WTC11 (cell line): ENCODE measurements around the gene KMT2A. TPM values are rescaled to one million over a fixed set of nuclear protein-coding genes. Genes with fewer than 3 reads are reported as not detected.

ENCODE experiments used
- ATAC-seq: fragments of 200-7000 bp; cut with Tn5 transposase; 2 replicates; pipeline ENCODE4 v1.10.0; 2021; ENCODE audit warnings: mild to moderate bottlenecking, moderate library complexity
- CTCF ChIA-PET: fragments of 300-600 bp; sonication (Branson Sonifier 250); formaldehyde crosslinking; loops from one replicate; lab custom pipeline; 2021; ENCODE audit warnings: antibody characterized with exemption; lab: Charles Lee
- POLR2A ChIA-PET: fragments of 350-600 bp; sonication (Branson Sonifier 250); formaldehyde crosslinking; loops from one replicate; lab custom pipeline; 2021; ENCODE audit warnings: antibody characterized with exemption; lab: Charles Lee
- DNase-seq: peaks from one replicate; pipeline ENCODE4 v3.0.0; 2021; ENCODE audit warnings: low spot score
- H3K27ac Mint-ChIP-seq: 2 replicates; pipeline ENCODE4 v1.8.0; 2021; ENCODE audit warnings: mixed read lengths
- H3K27me3 Mint-ChIP-seq: 2 replicates; pipeline ENCODE4 v1.8.0; 2021; ENCODE audit warnings: low read depth, mild to moderate bottlenecking, moderate library complexity, mixed read lengths
- H3K36me3 Mint-ChIP-seq: 2 replicates; pipeline ENCODE4 v1.8.0; 2021; ENCODE audit warnings: mixed read lengths
- H3K4me1 Mint-ChIP-seq: 2 replicates; pipeline ENCODE4 v1.8.0; 2022; ENCODE audit warnings: mixed read lengths
- H3K4me3 Mint-ChIP-seq: 2 replicates; pipeline ENCODE4 v1.8.0; 2021; ENCODE audit warnings: mild to moderate bottlenecking, moderate library complexity, mixed read lengths
- H3K9me3 Mint-ChIP-seq: 2 replicates; pipeline ENCODE4 v1.8.0; 2021; ENCODE audit warnings: mixed read lengths
- ARID4B ChIP-seq: sonication (generic); formaldehyde crosslinking; IDR thresholded peaks from 2 replicates; pipeline ENCODE4 v1.8.0; 2023; ENCODE audit warnings: missing genetic modification reagents, mild to moderate bottlenecking, borderline replicate concordance
- E2F4 ChIP-seq: sonication (generic); formaldehyde crosslinking; IDR thresholded peaks from 2 replicates; pipeline ENCODE4 v1.8.1; 2022; ENCODE audit warnings: low read depth, mild to moderate bottlenecking, moderate library complexity, missing genetic modification reagents, borderline replicate concordance
- E2F5 ChIP-seq: sonication (generic); formaldehyde crosslinking; IDR thresholded peaks from 2 replicates; pipeline ENCODE4 v1.8.1; 2022; ENCODE audit warnings: mild to moderate bottlenecking, moderate library complexity, missing genetic modification reagents
- EMX1 ChIP-seq: fragments of 250-450 bp; sonication (Bioruptor Pico); IDR thresholded peaks from 2 replicates; pipeline ENCODE4 v1.8.0; 2021; ENCODE audit warnings: mild to moderate bottlenecking
- GABPB1 ChIP-seq: sonication (generic); formaldehyde crosslinking; IDR thresholded peaks from 2 replicates; pipeline ENCODE4 v1.8.1; 2023; ENCODE audit warnings: mild to moderate bottlenecking, missing genetic modification reagents
- KAT7 ChIP-seq: sonication (generic); formaldehyde crosslinking; IDR thresholded peaks from 2 replicates; pipeline ENCODE4 v1.8.1; 2023; ENCODE audit warnings: missing genetic modification reagents, mild to moderate bottlenecking, borderline replicate concordance
- MXD4 ChIP-seq: fragments of 250-450 bp; sonication (Bioruptor Pico); IDR thresholded peaks from 2 replicates; pipeline ENCODE4 v1.8.0; 2021; ENCODE audit warnings: mild to moderate bottlenecking, moderate library complexity, borderline replicate concordance
- MYBL2 ChIP-seq: sonication (generic); formaldehyde crosslinking; IDR thresholded peaks from 2 replicates; pipeline ENCODE4 v1.8.1; 2023; ENCODE audit warnings: mild to moderate bottlenecking, moderate library complexity, missing genetic modification reagents
- PRRX2 ChIP-seq: fragments of 250-450 bp; sonication (Bioruptor Pico); IDR thresholded peaks from 2 replicates; pipeline ENCODE4 v1.8.0; 2021; ENCODE audit warnings: mild to moderate bottlenecking
- RELA ChIP-seq: sonication (generic); formaldehyde crosslinking; IDR thresholded peaks from 2 replicates; pipeline ENCODE4 v1.8.1; 2022; ENCODE audit warnings: missing genetic modification reagents, mild to moderate bottlenecking, borderline replicate concordance
- TCF7 ChIP-seq: sonication (generic); formaldehyde crosslinking; IDR thresholded peaks from 2 replicates; pipeline ENCODE4 v1.8.0; 2022; ENCODE audit warnings: mild to moderate bottlenecking, low read depth, missing genetic modification reagents, moderate library complexity
- TEAD1 ChIP-seq: sonication (generic); formaldehyde crosslinking; IDR thresholded peaks from 2 replicates; pipeline ENCODE4 v1.8.0; 2022; ENCODE audit warnings: mild to moderate bottlenecking, missing genetic modification reagents
- TP53 ChIP-seq: sonication (generic); formaldehyde crosslinking; IDR thresholded peaks from 2 replicates; pipeline ENCODE4 v1.8.1; 2023; ENCODE audit warnings: mild to moderate bottlenecking, missing genetic modification reagents
- ZNF232 ChIP-seq: sonication (generic); formaldehyde crosslinking; IDR thresholded peaks from 2 replicates; pipeline ENCODE4 v1.8.0; 2022; ENCODE audit warnings: mild to moderate bottlenecking, missing genetic modification reagents
- ZNF263 ChIP-seq: sonication (generic); formaldehyde crosslinking; IDR thresholded peaks from 2 replicates; pipeline ENCODE4 v1.8.1; 2022; ENCODE audit warnings: low read depth, mild to moderate bottlenecking, moderate library complexity, missing genetic modification reagents
- ZNF281 ChIP-seq: sonication (generic); formaldehyde crosslinking; IDR thresholded peaks from 2 replicates; pipeline ENCODE4 v1.8.0; 2023; ENCODE audit warnings: mild to moderate bottlenecking, missing genetic modification reagents
- ZNF317 ChIP-seq: sonication (generic); formaldehyde crosslinking; IDR thresholded peaks from 2 replicates; pipeline ENCODE4 v1.8.1; 2023; ENCODE audit warnings: low read depth, mild to moderate bottlenecking, moderate library complexity, missing genetic modification reagents, borderline replicate concordance
- ZNF416 ChIP-seq: fragments of 250-450 bp; sonication (Bioruptor Pico); IDR thresholded peaks from 2 replicates; pipeline ENCODE4 v1.9.0; 2021; ENCODE audit warnings: mild to moderate bottlenecking, inconsistent platforms
- total RNA-seq: library from RNA; stranded (reverse); gene quantifications from 3 replicates; pipeline ENCODE4 v1.2.3, GENCODE V29; 2021

Gene KMT2A
- total RNA-seq, 1 experiment from 2014 or later = 59.1 TPM

GRCh38 chr11:118398791-118399559 lies 37.3 kb upstream of the KMT2A start:
- Mint-ChIP-seq H3K27ac (peak overlapping the region; percentile 34; the same call in 1 of the 2 replicates), H3K9me3 (no peaks in the 10 kb centered on the region), H3K36me3 (peaks cover 11% of the 10 kb centered on the region), H3K4me3 (no peak overlapping the region), H3K4me1 (peaks cover 19% of the 10 kb centered on the region), H3K27me3 (no peaks in the 10 kb centered on the region)
- POLR2A ChIA-PET = interaction anchor here (2.3 kb wide), 1 partner anchor 37 kb away, joined by 7 read pairs; the partner anchor contains the start of gene KMT2A
- ATAC-seq (no peak), DNase-seq (no peak)
- TF ChIP-seq GABPB1 (CRISPR knock-in tag) = no peak
- TF ChIP-seq EMX1 (CRISPR knock-in tag) = no peak
- no peak for TF ChIP-seq ZNF232
- TF ChIP-seq PRRX2 (CRISPR knock-in tag) = no peak
- no peak for TF ChIP-seq TP53 (CRISPR knock-in tag)
- no peak for TF ChIP-seq KAT7 (CRISPR knock-in tag)
- no peak for TF ChIP-seq ZNF281 (CRISPR knock-in tag)
- TF ChIP-seq ZNF416 = no peak
- no peak for TF ChIP-seq MYBL2 (CRISPR knock-in tag)
- no peak for TF ChIP-seq MXD4 (CRISPR knock-in tag)
- no peak for TF ChIP-seq E2F4
- no peak for TF ChIP-seq ARID4B (CRISPR knock-in tag)
- no peak for TF ChIP-seq E2F5 (CRISPR knock-in tag)
- CTCF ChIA-PET = no interaction called here

- DNase-seq (peak; percentile 89), ATAC-seq (peak; percentile 75)
- ChIA-PET CTCF (interaction anchor here (1.0 kb wide), 1 partner anchor 36 kb away, joined by 3 read pairs; no protein-coding TSS in a partner anchor), POLR2A (interaction anchor here (1.0 to 2.3 kb wide), 2 partner anchors 34 kb away, joined by 3 to 7 read pairs; partner anchors contain the start of gene KMT2A)
- Mint-ChIP-seq H3K27ac (peak within 1 kb of the TSS; percentile 100), H3K36me3 (peaks cover 8% of the 10 kb centered on the region), H3K27me3 (no peaks in the 10 kb centered on the region), H3K4me3 (peak within 1 kb of the TSS; percentile 91), H3K9me3 (no peaks in the 10 kb centered on the region), H3K4me1 (peaks cover 19% of the 10 kb centered on the region)
- TF ChIP-seq TEAD1 (CRISPR knock-in tag) (peak; percentile 36; the same call in 1 of the 2 replicates), TCF7 (CRISPR knock-in tag) (no peak), ZNF263 (no peak), ZNF281 (CRISPR knock-in tag) (no peak), RELA (no peak), ZNF317 (CRISPR knock-in tag) (no peak)
Observed at GRCh38 chr11:118401151-118401879, 35.0 kb upstream of the KMT2A start, which contains the start of gene ATP5MG. Gene ATP5MG, plus strand, starts transcription at chr11:118401606. Its CDS starts 60 bp downstream, at chr11:118401666.
